Mucosa of descending colon (tissue), 3 donors: ENCODE measurements around the gene NECAP2. TPM values are rescaled to one million over a fixed set of nuclear protein-coding genes. Genes with fewer than 3 reads are reported as not detected.

Source experiments
- ATAC-seq: fragments of 200-7000 bp; cut with Tn5 transposase; one replicate; pipeline ENCODE4 v1.9.1; 2020; ENCODE audit warnings: mild to moderate bottlenecking, moderate library complexity
- DNase-seq, 3 donors: peaks; one replicate each; pipeline ENCODE4 v3.0.0-alpha.2; 2020
- H3K36me3 ChIP-seq: fragments of 200-600 bp; one replicate; pipeline ENCODE4 v1.8.0; 2021; ENCODE audit warnings: low read depth, mild to moderate bottlenecking
- H3K4me1 ChIP-seq: fragments of 200-600 bp; one replicate; pipeline ENCODE4 v1.8.0; 2021; ENCODE audit warnings: low read depth, mild to moderate bottlenecking
- H3K4me3 ChIP-seq: fragments of 200-600 bp; one replicate; pipeline ENCODE4 v1.8.0; 2021; ENCODE audit warnings: mild to moderate bottlenecking
- H3K9me3 ChIP-seq: fragments of 200-600 bp; one replicate; pipeline ENCODE4 v1.8.0; 2021; ENCODE audit warnings: mild to moderate bottlenecking
- intact Hi-C, 2 donors: fragments of 100-400 bp; cut with DNase I in 1 of 2; cut with micrococcal nuclease in 1 of 2; formaldehyde crosslinking; loops; one replicate each; pipeline versions ENCODE4 v1.11.0 to v1.11.1; 2022; cut with DNase I, micrococcal nuclease
- total RNA-seq, 3 donors: library from RNA; stranded (reverse); fragmentation: NEBNext Ultra II Directional in 2 of 3; extraction: Animal tissue kit (Norgen Biotek cat#: 25700) in 2 of 3; gene quantifications; one replicate each; pipeline versions ENCODE4 v1.2.1 to v1.2.4, GENCODE V29; 2021 to 2023
- TF ChIP-seq, protein P1 (sequence below): fragments of 200-600 bp; IDR thresholded peaks from one replicate; pipeline ENCODE4 v1.8.0; 2022; ENCODE audit warnings: antibody characterized with exemption, mild to moderate bottlenecking
- donor health status: DM: no; HTN: no; CAD: no; lungs with moderate emphysema.
- donor health status: DM: no; HTN: no; CAD: no.
- donor health status: DM: no; HTN: yes; CAD: no.

The NECAP2 gene
- total RNA-seq, 3 donors from 2014 or later: 34.4 to 50.9 (median 43.8) TPM

- Histone ChIP-seq H3K9me3 (no peaks in the 10 kb centered on the region), H3K4me3 (no peak overlapping the region), H3K4me1 (no peaks in the 10 kb centered on the region), H3K36me3 (no peaks in the 10 kb centered on the region)
- intact Hi-C loops: no loop called here
- TF ChIP-seq, protein P1, sequence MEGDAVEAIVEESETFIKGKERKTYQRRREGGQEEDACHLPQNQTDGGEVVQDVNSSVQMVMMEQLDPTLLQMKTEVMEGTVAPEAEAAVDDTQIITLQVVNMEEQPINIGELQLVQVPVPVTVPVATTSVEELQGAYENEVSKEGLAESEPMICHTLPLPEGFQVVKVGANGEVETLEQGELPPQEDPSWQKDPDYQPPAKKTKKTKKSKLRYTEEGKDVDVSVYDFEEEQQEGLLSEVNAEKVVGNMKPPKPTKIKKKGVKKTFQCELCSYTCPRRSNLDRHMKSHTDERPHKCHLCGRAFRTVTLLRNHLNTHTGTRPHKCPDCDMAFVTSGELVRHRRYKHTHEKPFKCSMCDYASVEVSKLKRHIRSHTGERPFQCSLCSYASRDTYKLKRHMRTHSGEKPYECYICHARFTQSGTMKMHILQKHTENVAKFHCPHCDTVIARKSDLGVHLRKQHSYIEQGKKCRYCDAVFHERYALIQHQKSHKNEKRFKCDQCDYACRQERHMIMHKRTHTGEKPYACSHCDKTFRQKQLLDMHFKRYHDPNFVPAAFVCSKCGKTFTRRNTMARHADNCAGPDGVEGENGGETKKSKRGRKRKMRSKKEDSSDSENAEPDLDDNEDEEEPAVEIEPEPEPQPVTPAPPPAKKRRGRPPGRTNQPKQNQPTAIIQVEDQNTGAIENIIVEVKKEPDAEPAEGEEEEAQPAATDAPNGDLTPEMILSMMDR: no peak
- ATAC-seq: no peak
- no peak for DNase-seq
Observed at GRCh38 chr1:16433030-16433429, 7.5 kb upstream of the NECAP2 start.

GRCh38 chr1:16434007-16434406 is 6.5 kb upstream of the NECAP2 start:
- Histone ChIP-seq H3K4me3 (no peak overlapping the region), H3K9me3 (no peaks in the 10 kb centered on the region), H3K36me3 (no peaks in the 10 kb centered on the region), H3K4me1 (no peaks in the 10 kb centered on the region)
- TF ChIP-seq, protein P1: no peak
- no peak for ATAC-seq
- no peak for DNase-seq
- intact Hi-C loops: no loop called here

GRCh38 chr1:16434501-16434900 is 6.0 kb upstream of the NECAP2 start:
- H3K36me3 ChIP-seq: no peaks in the 10 kb centered on the region
- H3K9me3 ChIP-seq: no peaks in the 10 kb centered on the region
- DNase-seq: no peak
- H3K4me3 ChIP-seq: no peak overlapping the region
- intact Hi-C loops: no loop called here
- H3K4me1 ChIP-seq: no peaks in the 10 kb centered on the region
- no peak for ATAC-seq
- TF ChIP-seq, protein P1: no peak

GRCh38 chr1:16436946-16437474 is 3.5 kb upstream of the NECAP2 start, which contains the start of gene SPATA21:
Gene SPATA21 (minus strand): TSS chr1:16437424. CDS start chr1:16431371, 6,053 bp downstream.
- no peak for DNase-seq
- Histone ChIP-seq H3K4me1 (peaks cover 8% of the 10 kb centered on the region), H3K36me3 (no peaks in the 10 kb centered on the region), H3K9me3 (no peaks in the 10 kb centered on the region), H3K4me3 (no peak within 1 kb of the TSS)
- ATAC-seq: no peak
- intact Hi-C loops: no loop called here
- TF ChIP-seq, protein P1: no peak

DNA sequence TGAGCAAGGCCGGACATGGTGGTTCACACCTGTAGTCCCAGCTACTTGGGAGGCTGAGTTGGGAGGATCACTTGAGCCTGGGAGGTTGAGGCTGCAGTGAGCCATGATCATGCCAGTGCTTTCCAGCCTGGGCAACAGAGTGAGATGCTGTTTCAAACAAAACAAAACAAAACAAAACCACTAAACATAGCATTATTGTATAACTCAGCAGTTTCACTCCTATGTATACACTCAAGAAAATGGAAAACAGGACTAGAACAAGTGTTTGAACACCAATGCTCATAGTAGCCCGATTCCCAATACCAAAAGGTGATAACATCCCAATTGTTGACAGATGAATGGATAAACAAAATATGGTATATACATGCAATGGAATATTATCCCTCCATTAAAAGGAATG is 2.0 kb upstream of the NECAP2 start:
- Histone ChIP-seq H3K9me3 (no peaks in the 10 kb centered on the region), H3K4me3 (no peak overlapping the region), H3K4me1 (peaks cover 16% of the 10 kb centered on the region), H3K36me3 (no peaks in the 10 kb centered on the region)
- intact Hi-C loops: no loop called here
- TF ChIP-seq, protein P1: no peak
- no peak for DNase-seq
- ATAC-seq: no peak

- no peak for DNase-seq
- ATAC-seq: no peak
- H3K9me3 ChIP-seq: no peaks in the 10 kb centered on the region
- intact Hi-C loops: no loop called here
- peaks cover 16% of the 10 kb centered on the region for H3K4me1 ChIP-seq
- H3K4me3 ChIP-seq: no peak overlapping the region
- TF ChIP-seq, protein P1: no peak
- no peaks in the 10 kb centered on the region for H3K36me3 ChIP-seq
Observed at GRCh38 chr1:16438924-16439323, 1.6 kb upstream of the NECAP2 start.
